ENCODE measurements around the gene SLC1A4.

GRCh38 chr2:65071499-65072180, 82.4 kb downstream of the SLC1A4 start:
- no peak for TF ChIP-seq ATF2 (IDR thresholded peaks at IDR 0.05; ENCODE audit: low read length)
- TF ChIP-seq PBX3 (IDR thresholded peaks at IDR 0.05; ENCODE audit: insufficient replicate concordance, low read depth, low read length), result no peak
- TF ChIP-seq CTCF (IDR thresholded peaks at IDR 0.05 in 2 of 3, conservative IDR thresholded peaks at IDR 0.05 in 1 of 3; ENCODE audit: control insufficient read depth in 2 of 3, extremely low read depth in 1 of 3, insufficient read depth in 1 of 3, low read depth in 3 of 3, low read length in 3 of 3), result peak in 1 of 3 experiments; percentile 26; a peak in 2 of 6 replicates
- no peak for TF ChIP-seq RFX5 (IDR thresholded peaks at IDR 0.05; ENCODE audit: low read depth, low read length)
- no peak for TF ChIP-seq IKZF1 (conservative IDR thresholded peaks at IDR 0.05)
- no peak for TF ChIP-seq BCLAF1 (IDR thresholded peaks at IDR 0.05)
- no peak for TF ChIP-seq CEBPB (IDR thresholded peaks at IDR 0.05; ENCODE audit: borderline replicate concordance in 1 of 2, low read depth in 2 of 2, low read length in 2 of 2)
- TF ChIP-seq CBFB (IDR thresholded peaks at IDR 0.05; ENCODE audit: low read depth), result no peak
- TF ChIP-seq GABPA (IDR thresholded peaks at IDR 0.05; ENCODE audit: low read depth), result no peak
- no peak for TF ChIP-seq ZBTB11 (CRISPR knock-in tag; IDR thresholded peaks at IDR 0.05)
- no peak for TF ChIP-seq PRDM15 (CRISPR knock-in tag; IDR thresholded peaks at IDR 0.05)
- no peak for TF ChIP-seq FOS (IDR thresholded peaks at IDR 0.05; ENCODE audit: borderline replicate concordance, extremely low read depth, insufficient read length)
- no peak for TF ChIP-seq RAD21 (IDR thresholded peaks at IDR 0.05; ENCODE audit: insufficient read depth, low read depth, low read length)

Data from GM12878 (cell line).